ENCODE data around the gene TXNL1.

TXNL1 gene

DNA sequence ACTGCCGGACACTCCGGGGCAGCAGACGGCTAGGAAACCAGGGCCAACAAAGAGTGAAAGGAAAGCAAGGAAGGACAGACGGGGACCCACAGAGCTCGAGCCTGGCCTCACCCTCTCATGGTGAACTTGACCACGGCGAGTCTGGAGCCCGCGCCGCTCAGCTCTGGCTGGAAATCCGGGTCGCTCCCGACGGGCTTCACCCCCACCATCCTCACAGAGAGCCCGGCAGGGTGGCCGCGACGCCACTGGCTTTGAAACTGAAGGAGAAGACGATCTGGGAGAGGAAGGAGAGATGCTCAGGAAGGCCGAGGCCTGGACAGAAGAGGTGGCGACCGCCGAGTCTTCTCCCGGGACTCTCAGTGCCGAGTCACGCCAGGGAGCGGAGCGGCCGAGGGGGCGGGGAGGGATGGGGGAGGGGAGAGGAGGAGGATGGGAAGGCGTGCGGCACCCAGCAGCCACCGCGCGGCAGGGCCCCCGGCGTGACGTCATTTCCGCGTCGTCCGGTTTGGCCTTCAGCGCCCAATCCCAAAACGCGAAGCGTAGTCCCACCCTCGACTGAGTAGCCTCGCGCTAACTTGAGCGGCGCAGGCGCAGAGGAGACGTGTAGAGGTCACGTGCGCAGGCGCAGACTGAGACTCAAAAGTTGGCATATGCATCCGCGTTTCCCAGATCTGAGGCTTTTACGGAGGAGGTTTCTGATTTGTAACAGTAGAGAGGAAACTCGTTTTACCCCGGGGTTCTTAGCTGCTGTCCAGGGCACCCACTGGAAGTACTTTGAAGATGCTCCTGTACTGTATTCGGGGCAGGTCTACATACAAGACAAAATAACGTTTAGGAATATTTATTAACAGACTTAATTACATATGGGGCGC, at the start of gene TXNL1:
Gene TXNL1, minus strand, starts transcription at position 361 of the 872 bp plus-strand sequence. Its CDS starts 152 bp downstream, at position 209.
- H3K9me3 ChIP-seq (ENCODE audit: insufficient read depth, low read length), result peaks cover 8% of the 10 kb centered on the region; the same call in 1 of the 2 replicates
- H3K4me3 ChIP-seq (ENCODE audit: insufficient read length, low read depth), result peak within 1 kb of the TSS; percentile 81
- peak; percentile 93 for DNase-seq (ENCODE audit: low read depth, low spot score)
- H3K27me3 ChIP-seq (ENCODE audit: insufficient read depth, insufficient read length), result no peaks in the 10 kb centered on the region
- H3K36me3 ChIP-seq (ENCODE audit: insufficient read depth, insufficient read length, low read length), result peaks cover 12% of the 10 kb centered on the region
- TF ChIP-seq YY1 (IDR thresholded peaks at IDR 0.05; ENCODE audit: insufficient read depth, insufficient read length) (no peak), SUZ12 (IDR thresholded peaks at IDR 0.05; ENCODE audit: extremely low read depth, insufficient read depth, insufficient read length) (no peak), ZNF274 (IDR thresholded peaks at IDR 0.05; ENCODE audit: low read depth, low read length) (no peak)
- peak within 1 kb of the TSS; percentile 89 for H3K9ac ChIP-seq (ENCODE audit: insufficient read length, low read depth)
- H3K4me1 ChIP-seq (ENCODE audit: insufficient read depth, insufficient read length), result no peaks in the 10 kb centered on the region

DNA sequence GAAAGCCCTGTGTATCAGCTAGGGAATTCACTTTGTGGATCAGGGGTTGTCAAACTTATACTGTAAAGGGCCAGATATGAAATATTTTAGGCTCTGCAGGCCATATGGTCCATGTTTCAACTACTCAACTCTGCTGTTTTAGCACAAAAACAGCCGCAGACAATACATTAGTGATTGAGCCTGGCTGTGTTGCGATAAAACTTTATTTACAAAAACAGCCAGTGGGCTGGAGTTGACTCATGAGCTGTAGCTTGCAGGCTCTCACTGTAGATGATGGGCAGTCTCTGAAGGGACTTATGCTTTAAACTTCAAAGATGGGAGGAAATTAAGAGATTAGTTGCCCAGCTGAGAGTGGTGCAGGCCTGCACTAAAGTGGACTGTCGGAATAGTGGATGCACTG, 45.9 kb upstream of the TXNL1 start:
- H3K9ac ChIP-seq (ENCODE audit: insufficient read length, low read depth), result no peak overlapping the region
- no peak for DNase-seq (ENCODE audit: low read depth, low spot score)
- H3K36me3 ChIP-seq (ENCODE audit: insufficient read depth, insufficient read length, low read length), result no peaks in the 10 kb centered on the region
- H3K9me3 ChIP-seq (ENCODE audit: insufficient read depth, low read length), result no peaks in the 10 kb centered on the region
- TF ChIP-seq SUZ12 (IDR thresholded peaks at IDR 0.05; ENCODE audit: extremely low read depth, insufficient read depth, insufficient read length), result no peak
- TF ChIP-seq ZNF274 (IDR thresholded peaks at IDR 0.05; ENCODE audit: low read depth, low read length), result no peak
- TF ChIP-seq YY1 (IDR thresholded peaks at IDR 0.05; ENCODE audit: insufficient read depth, insufficient read length), result no peak
- no peaks in the 10 kb centered on the region for H3K4me1 ChIP-seq (ENCODE audit: insufficient read depth, insufficient read length)
- no peak overlapping the region for H3K4me3 ChIP-seq (ENCODE audit: insufficient read length, low read depth)
- no peaks in the 10 kb centered on the region for H3K27me3 ChIP-seq (ENCODE audit: insufficient read depth, insufficient read length)

DNA sequence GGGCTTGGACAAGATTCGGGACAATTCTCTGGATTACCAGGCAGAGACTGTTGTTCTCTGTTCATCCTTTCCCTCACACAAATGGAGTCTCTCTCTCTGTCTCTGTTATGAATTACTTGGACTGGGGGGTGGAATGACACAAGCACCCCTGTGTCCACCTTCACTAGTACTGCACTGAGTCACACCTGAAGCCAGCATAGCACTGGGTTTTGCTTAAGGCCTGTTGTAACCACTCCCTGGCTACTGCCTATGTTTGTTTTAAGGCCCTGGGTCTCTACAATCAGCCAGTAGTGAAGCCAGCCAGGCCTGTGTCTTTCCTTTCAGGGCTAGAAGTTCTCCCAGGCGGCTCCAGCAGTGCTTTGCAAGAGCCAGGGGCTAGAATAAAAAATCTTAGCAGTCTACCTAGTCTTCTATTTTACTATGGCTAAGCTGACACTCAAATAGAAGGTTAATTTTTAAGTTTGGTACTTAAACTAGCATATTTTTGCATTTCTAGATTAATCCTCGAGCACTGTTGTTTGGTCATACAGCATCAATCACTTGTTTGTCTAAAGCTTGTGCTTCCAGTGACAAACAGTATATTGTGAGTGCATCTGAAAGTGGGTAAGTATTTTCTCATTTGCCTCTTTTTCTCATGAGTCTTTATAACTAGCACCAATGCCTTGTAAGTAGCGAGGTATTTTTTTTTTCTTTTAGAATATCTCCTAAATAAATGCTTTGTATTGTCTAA, 40.6 kb upstream of the TXNL1 start:
- Histone ChIP-seq H3K27me3 (ENCODE audit: insufficient read depth, insufficient read length) (no peaks in the 10 kb centered on the region), H3K4me3 (ENCODE audit: insufficient read length, low read depth) (no peak overlapping the region), H3K9ac (ENCODE audit: insufficient read length, low read depth) (no peak overlapping the region), H3K4me1 (ENCODE audit: insufficient read depth, insufficient read length) (no peaks in the 10 kb centered on the region), H3K9me3 (ENCODE audit: insufficient read depth, low read length) (no peaks in the 10 kb centered on the region), H3K36me3 (ENCODE audit: insufficient read depth, insufficient read length, low read length) (no peaks in the 10 kb centered on the region)
- DNase-seq (ENCODE audit: low read depth, low spot score), result no peak
- TF ChIP-seq SUZ12 (IDR thresholded peaks at IDR 0.05; ENCODE audit: extremely low read depth, insufficient read depth, insufficient read length) (no peak), YY1 (IDR thresholded peaks at IDR 0.05; ENCODE audit: insufficient read depth, insufficient read length) (no peak), ZNF274 (IDR thresholded peaks at IDR 0.05; ENCODE audit: low read depth, low read length) (no peak)

DNA sequence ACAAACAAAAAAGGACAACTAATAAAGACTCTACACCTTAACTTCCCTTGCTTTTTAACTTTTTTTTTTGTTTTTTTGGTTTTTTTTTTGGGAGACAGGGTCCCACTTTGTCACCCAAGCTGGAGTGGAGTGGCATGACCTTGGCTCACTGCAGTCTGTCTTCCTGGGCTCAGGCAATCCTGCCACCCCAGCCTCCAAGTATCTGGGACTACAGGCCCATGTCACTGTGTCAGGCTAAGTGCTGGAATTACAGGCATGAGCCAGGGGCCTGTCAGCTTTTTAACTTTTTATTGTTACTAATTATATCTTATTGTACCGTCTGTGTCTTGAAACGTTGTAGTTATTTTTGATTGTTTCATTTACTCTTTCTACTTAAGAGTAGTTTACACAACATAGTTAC, 38.2 kb upstream of the TXNL1 start:
- DNase-seq (ENCODE audit: low read depth, low spot score), result no peak
- TF ChIP-seq SUZ12 (IDR thresholded peaks at IDR 0.05; ENCODE audit: extremely low read depth, insufficient read depth, insufficient read length) (no peak), ZNF274 (IDR thresholded peaks at IDR 0.05; ENCODE audit: low read depth, low read length) (no peak)
- Histone ChIP-seq H3K4me1 (ENCODE audit: insufficient read depth, insufficient read length) (no peaks in the 10 kb centered on the region), H3K4me3 (ENCODE audit: insufficient read length, low read depth) (no peak overlapping the region), H3K27me3 (ENCODE audit: insufficient read depth, insufficient read length) (no peaks in the 10 kb centered on the region), H3K36me3 (ENCODE audit: insufficient read depth, insufficient read length, low read length) (no peaks in the 10 kb centered on the region), H3K9me3 (ENCODE audit: insufficient read depth, low read length) (no peaks in the 10 kb centered on the region), H3K9ac (ENCODE audit: insufficient read length, low read depth) (no peak overlapping the region)

DNA sequence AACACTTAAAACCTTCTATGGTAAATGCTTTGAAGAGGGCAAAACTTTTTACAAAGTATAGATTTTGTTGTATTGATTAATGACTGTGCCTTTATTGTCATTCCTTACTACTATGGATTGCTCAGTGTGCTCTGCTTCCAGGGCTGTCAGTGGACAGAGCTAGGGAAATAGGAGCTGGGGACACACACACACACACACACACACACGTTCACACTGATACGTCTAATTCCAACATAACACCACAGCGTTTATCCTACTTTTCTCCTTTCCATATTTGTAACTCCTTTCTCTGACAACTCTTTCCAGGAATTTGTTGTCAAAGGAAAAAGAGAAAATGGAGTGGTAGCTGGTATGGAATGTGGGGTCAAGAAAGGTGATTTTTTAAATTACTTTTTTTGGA, 34.6 kb upstream of the TXNL1 start:
- no peaks in the 10 kb centered on the region for H3K27me3 ChIP-seq (ENCODE audit: insufficient read depth, insufficient read length)
- no peak overlapping the region for H3K4me3 ChIP-seq (ENCODE audit: insufficient read length, low read depth)
- no peaks in the 10 kb centered on the region for H3K9me3 ChIP-seq (ENCODE audit: insufficient read depth, low read length)
- TF ChIP-seq ZNF274 (IDR thresholded peaks at IDR 0.05; ENCODE audit: low read depth, low read length) (no peak), YY1 (IDR thresholded peaks at IDR 0.05; ENCODE audit: insufficient read depth, insufficient read length) (no peak), SUZ12 (IDR thresholded peaks at IDR 0.05; ENCODE audit: extremely low read depth, insufficient read depth, insufficient read length) (no peak)
- no peaks in the 10 kb centered on the region for H3K4me1 ChIP-seq (ENCODE audit: insufficient read depth, insufficient read length)
- no peak overlapping the region for H3K9ac ChIP-seq (ENCODE audit: insufficient read length, low read depth)
- no peak for DNase-seq (ENCODE audit: low read depth, low spot score)
- H3K36me3 ChIP-seq (ENCODE audit: insufficient read depth, insufficient read length, low read length), result no peaks in the 10 kb centered on the region

DNA sequence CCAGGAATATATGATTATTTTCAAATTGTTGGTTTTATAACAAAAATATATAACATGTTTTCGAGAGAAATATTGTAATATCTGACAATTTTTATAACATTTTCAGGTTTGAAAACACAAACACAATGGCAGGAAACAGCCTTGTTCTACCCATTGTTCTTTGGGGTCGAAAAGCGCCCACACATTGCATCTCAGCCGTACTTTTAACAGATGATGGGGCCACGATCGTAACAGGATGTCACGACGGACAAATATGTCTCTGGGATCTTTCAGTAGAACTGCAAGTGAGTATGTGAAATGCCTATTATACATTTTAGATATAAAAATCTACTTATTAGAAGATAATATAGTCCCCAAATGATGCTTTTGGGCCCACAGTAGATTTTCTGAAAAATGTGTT, 34.0 kb upstream of the TXNL1 start:
- H3K4me3 ChIP-seq (ENCODE audit: insufficient read length, low read depth), result no peak overlapping the region
- H3K4me1 ChIP-seq (ENCODE audit: insufficient read depth, insufficient read length), result no peaks in the 10 kb centered on the region
- DNase-seq (ENCODE audit: low read depth, low spot score), result no peak
- H3K9me3 ChIP-seq (ENCODE audit: insufficient read depth, low read length), result no peaks in the 10 kb centered on the region
- no peaks in the 10 kb centered on the region for H3K27me3 ChIP-seq (ENCODE audit: insufficient read depth, insufficient read length)
- H3K36me3 ChIP-seq (ENCODE audit: insufficient read depth, insufficient read length, low read length), result no peaks in the 10 kb centered on the region
- H3K9ac ChIP-seq (ENCODE audit: insufficient read length, low read depth), result no peak overlapping the region
- no peak for TF ChIP-seq YY1 (IDR thresholded peaks at IDR 0.05; ENCODE audit: insufficient read depth, insufficient read length)
- no peak for TF ChIP-seq ZNF274 (IDR thresholded peaks at IDR 0.05; ENCODE audit: low read depth, low read length)
- no peak for TF ChIP-seq SUZ12 (IDR thresholded peaks at IDR 0.05; ENCODE audit: extremely low read depth, insufficient read depth, insufficient read length)

DNA sequence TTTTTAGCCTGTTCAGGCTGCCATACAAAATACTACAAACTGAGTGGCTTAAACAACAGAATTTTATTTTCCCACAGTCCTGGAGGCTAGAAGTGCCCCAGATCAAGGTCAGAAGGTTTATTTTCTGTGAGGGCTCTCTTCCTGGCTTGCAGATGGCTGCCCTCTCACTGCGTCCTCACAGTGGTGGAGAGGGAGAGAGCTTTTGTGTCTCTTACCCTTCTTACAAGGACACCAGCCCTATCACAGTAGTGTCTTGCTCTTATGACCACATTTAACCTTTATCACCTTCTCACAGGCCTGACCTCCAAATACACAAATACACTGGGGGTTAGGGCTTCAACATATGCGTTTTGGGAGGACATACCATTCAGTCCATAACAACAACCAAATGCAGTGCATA, 24.5 kb upstream of the TXNL1 start:
- no peak for DNase-seq (ENCODE audit: low read depth, low spot score)
- Histone ChIP-seq H3K4me3 (ENCODE audit: insufficient read length, low read depth) (no peak overlapping the region), H3K27me3 (ENCODE audit: insufficient read depth, insufficient read length) (no peaks in the 10 kb centered on the region), H3K9me3 (ENCODE audit: insufficient read depth, low read length) (no peaks in the 10 kb centered on the region), H3K36me3 (ENCODE audit: insufficient read depth, insufficient read length, low read length) (no peaks in the 10 kb centered on the region), H3K4me1 (ENCODE audit: insufficient read depth, insufficient read length) (no peaks in the 10 kb centered on the region), H3K9ac (ENCODE audit: insufficient read length, low read depth) (no peak overlapping the region)
- TF ChIP-seq YY1 (IDR thresholded peaks at IDR 0.05; ENCODE audit: insufficient read depth, insufficient read length) (no peak), ZNF274 (IDR thresholded peaks at IDR 0.05; ENCODE audit: low read depth, low read length) (no peak), SUZ12 (IDR thresholded peaks at IDR 0.05; ENCODE audit: extremely low read depth, insufficient read depth, insufficient read length) (no peak)
